HG03135 (cell line): ENCODE measurements around the gene TMEM72.
A peak's percentile ranks its signal among the peaks of the same experiment; 100 is the strongest.
"Not testable (repeated sequence)": the region's sequence is repeated elsewhere in the genome, so short reads cannot be mapped to it uniquely, and the experiment has no call there.

Experiments used
- ATAC-seq: cut with Tn5 transposase; IDR thresholded peaks from one replicate; pipeline ENCODE4 v1.9.1; 2021; ENCODE audit warnings: mild to moderate bottlenecking, moderate library complexity; ENCODE audit not compliant: unreplicated experiment

The TMEM72 gene

GRCh38 chr10:44911081-44911540 lies at the start of gene TMEM72:
Gene TMEM72, plus strand, starts transcription at chr10:44911337. Its CDS starts 176 bp downstream, at chr10:44911513.
- no peak for ATAC-seq

GRCh38 chr10:44862006-44862751 lies 49.0 kb upstream of the TMEM72 start:
- ATAC-seq = no peak

DNA sequence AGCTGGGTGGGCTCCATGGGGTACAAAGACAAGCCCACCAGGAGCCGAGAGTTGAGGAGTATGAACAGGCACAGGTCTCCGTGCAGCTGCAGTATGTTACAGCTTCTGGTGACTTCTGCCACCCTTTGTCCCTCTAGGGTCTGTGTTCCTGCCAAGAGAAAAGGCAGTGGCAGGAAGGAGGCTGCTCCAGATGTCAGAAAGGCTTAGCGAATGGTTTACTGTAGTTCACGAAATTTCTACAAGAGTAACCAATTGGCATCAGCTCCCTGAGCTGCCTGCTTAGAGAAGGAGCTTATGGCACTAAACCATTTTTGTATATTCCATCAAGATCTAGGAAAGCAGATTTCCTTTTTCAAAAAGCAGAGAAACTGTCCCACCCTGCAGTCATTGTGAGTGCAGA lies 48.2 kb upstream of the TMEM72 start:
- no peak for ATAC-seq

- ATAC-seq = no peak
Observed at GRCh38 chr10:44863344-44864047, 47.6 kb upstream of the TMEM72 start.

DNA sequence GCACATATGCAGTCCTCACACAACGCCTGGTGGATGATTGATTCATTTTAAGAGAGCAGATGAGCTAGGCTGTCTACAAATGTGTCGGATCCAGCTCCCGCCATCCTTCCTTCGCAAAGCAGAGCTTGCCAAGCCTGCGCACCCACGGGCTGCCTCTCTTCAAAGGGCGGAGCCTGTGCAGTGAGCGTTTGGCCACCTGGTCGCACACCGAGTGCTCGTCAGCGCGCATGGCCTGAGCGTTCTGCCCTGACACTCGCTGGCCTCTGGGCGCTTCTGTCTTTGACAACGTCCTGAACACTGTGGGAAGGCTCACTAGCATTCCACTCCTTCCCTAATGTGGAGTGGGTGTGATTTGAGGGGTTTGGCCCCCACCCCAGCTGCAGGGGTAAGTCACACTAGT lies 47.1 kb upstream of the TMEM72 start:
- ATAC-seq = no peak

DNA sequence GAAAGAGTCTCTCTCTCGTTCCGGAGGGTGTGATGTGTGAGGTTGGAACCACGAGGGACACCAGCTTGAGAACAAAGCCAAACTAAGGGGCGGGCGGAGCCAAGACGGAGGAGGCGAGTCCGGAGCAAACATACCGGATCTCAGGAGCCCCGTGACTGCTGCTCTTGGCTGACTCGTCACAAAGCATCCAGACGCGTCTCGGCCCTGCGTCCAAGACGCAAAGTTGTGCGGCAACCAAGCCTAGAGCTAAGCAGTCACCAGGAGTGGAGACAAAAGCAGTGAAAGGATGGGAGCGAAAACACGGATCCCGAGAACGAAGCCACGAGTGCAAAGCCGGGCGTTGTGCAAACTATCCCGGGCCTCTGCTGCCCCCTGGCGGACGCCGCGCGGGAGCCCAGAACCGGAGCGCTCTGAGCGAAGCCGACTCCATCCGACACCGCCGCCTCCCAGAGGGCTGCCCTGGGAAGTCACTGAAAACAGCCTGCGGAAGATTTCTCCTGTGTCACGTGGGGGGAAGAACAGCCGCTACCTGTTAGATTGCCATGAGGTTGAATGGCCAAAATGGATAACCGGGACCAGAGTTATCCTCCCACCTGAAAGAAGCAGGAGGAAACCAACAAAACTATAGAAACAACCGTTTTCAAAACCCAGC lies 46.4 kb upstream of the TMEM72 start:
- peak; percentile 90 for ATAC-seq

GRCh38 chr10:44865289-44865671 lies 45.9 kb upstream of the TMEM72 start:
- no peak for ATAC-seq

DNA sequence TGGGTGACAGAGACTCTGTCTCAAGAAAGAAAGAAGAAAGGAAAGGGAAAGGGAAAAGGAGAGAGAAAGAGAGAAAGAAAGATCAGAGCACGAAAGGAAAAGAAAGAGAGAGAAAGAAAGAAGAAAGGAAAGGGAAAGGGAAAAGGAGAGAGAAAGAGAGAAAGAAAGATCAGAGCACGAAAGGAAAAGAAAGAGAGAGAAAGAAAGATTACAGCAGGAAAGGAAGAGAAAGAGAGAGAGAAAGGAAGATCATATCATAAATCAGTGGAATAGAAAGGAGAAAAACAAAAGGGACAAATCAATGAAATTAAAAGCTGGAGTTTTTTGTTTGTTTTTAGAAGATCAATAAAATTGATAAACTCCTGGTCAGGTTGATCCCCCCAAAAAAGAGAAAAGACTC lies 44.8 kb upstream of the TMEM72 start:
- ATAC-seq = not testable (repeated sequence)

DNA sequence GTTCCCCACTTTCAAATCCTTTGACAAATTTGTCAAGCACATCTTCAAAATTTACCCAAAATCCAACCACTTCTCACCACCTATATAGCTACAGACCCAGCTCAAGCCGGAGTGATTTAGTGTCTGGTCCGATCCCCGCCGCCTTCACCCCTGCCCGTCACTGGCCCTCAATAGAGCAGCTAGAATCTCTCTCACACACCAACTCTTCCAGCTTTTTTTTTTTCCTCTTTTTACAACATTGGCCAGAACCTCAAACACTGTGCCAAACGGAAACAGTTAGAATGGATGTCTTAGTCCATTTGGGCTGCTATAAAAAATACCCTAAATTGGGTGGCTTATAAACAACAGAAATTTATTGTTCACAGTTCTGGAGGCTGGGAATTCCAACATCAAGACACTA lies 41.1 kb upstream of the TMEM72 start:
- no peak for ATAC-seq

DNA sequence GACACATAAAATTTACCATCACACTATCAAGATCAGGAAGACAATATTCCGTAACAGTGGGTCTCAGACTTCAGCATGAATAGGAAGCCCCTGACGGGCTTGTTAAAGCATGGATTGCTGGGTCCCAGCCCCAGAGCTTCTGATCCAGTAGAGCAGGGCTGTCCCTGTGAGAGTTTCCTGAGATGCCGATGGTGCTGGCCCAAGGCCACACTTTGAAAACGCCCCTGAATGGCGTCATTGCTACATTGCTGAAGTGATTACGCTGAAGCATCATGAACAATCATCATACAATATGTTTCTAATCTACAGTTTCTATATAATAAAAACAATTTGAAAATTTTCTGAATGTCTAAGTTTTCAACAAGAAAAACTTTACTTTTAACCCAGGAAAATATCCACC lies 38.0 kb upstream of the TMEM72 start:
- no peak for ATAC-seq

DNA sequence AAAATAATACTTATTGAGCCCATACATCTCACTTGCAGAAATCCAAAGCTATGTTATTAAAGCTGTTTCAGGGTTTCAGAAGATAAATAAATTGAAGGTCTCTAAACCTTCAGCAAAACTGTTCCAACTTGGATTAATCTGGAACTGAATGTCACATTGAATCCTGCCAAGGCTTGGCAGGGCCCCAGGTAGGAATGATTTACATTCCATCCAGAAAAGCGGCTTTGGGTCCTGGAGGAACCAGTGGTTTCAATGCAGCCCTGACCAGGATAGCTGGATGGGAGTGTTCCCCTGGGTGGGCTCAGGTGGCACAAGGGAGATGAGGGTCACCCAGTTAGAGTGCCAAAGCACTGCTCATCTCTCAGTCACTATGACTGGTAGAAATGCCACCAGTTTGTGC lies 37.0 kb upstream of the TMEM72 start:
- no peak for ATAC-seq

GRCh38 chr10:44878706-44879530 lies 32.2 kb upstream of the TMEM72 start:
- peak; percentile 64 for ATAC-seq

DNA sequence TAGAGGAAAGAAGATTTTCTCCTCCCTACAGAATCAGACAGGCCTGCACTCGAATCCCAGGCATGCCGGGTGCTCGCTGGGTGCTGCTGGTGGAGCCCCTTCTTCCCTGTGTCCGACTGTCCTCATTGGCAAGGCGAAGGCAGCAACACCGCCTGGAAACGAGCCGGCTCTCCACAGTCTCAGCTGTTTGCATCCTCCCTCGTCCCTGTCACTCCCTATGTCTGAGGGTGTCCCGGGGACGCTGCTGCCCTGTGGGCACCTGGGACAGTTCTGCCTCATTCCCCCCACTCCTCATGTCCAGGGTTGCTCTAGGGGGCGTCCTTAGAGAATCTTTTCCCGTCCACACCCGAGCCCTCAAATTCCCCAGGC lies 31.6 kb upstream of the TMEM72 start:
- no peak for ATAC-seq

DNA sequence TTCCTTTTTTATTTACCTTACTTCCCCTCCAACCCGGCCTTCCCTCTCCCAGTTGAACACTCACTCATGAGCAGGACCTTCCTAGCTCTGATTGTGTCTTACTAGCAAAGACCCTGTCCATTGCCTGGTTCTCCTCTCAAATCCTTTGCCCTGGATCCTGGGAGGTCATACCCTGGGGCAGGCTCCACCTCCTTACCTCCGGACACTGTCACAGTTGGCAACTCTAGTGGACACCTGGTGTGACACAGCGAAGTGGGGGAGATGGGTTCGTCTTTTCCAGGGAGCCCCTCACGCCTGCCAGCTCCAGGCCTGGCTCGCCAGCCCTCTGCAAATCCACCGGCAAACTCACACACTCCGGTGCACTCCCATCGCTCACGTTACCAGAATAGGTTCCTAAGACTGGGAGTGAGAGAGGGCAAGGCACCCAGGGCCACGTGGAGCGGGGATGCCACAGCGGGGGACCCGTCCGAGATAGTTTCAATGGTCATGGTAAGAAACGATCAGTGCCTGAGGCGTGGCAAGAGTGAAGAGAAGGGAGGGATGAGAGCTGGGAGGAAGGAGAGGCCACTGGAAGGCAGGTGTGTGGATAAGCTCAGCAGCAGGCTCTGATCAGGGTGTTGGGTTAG lies 30.9 kb upstream of the TMEM72 start:
- ATAC-seq = no peak

DNA sequence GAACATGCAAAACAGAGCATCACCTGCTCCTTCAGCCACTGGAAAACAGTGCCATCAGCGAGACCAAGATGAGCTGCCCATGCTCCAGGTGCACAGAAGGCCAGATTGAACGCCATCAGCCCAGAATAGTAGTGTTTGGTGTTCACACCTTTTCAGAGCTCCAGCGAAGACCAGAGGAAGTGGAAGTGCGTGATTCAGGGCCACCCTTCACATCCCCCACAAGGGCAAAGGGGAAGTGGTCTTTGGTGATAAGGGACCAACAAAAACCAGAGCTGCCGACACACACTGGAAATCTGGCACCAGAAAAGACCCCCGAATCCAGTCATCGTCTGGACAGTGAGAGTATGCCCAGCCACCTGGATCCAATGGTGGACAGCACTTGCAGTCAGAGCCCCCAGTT lies 29.5 kb upstream of the TMEM72 start:
- no peak for ATAC-seq

- ATAC-seq = no peak
Observed at GRCh38 chr10:44882166-44882720, 28.9 kb upstream of the TMEM72 start.

DNA sequence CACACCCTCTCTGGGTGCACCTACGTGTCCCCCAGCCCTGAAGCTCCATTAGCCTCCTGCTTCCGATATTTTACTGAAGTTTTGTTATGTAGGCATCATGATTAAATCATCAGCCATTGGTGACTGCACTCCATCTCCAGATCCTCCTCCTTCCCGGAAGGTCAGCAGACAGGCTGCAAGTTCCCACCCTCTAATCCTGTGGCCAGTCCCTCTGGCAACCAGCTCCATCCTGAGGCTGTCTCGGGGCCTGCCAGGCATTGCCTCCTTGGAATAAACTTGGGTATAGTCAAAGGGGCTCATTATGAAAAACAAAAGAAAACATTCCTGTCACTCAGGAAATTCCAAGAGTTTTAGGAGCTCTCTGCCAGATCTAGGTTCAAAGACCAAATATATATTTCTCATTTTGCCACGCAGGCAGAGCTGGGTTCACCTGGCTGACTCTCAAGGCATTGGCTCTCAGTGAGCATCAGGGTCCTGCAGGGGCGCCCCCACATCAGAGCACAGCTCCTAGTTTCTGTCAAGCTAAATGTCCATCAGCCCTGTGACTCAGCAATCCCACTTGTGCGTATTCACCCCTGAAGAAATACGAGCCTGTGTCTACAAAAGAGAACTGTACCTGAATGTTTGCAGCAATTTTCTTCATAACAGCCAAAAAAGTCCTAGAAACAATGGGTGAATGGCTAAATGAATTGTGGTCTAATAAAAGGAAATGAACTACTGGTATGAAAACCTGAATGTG lies 27.4 kb upstream of the TMEM72 start:
- no peak for ATAC-seq

DNA sequence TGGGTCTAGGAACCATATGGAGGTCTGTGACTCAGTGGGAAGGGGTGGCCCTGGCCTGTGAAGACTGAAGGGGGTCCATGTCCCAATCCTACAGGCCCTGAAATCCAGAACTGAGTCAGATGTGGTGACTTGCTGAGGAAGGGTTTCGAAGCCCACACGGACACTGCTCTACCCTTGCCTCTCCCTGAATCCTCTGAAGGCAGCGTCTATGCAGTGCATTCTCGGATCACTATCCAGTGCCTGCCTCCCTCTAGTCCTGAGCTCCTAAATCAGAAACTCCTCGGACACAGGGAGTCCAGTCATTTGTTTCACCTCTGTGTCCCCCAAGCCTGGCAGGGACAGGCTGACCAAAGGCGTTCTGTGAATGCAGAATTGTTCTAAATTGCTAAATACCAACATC lies 25.4 kb upstream of the TMEM72 start:
- ATAC-seq = no peak

- ATAC-seq = no peak
Observed at GRCh38 chr10:44886966-44887365, 24.2 kb upstream of the TMEM72 start.

DNA sequence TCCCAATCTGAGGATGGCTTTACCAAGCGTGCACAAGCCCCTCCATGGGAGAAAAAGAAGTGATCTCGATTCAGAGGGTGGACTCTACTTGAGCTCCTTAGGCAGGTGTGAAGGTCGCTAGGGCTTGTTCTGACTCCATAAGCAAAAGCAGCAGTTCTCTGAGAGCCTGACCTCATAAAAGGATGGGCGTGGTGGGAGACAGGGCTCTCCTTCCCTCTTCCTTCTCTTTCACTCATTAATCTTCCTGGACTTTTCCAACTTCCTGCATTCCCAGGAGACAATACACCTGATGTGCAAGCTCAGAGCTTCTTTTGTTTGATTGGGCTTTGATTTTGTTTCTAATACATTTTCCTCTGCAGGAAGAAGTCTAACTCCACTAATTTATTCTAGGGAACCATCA lies 22.3 kb upstream of the TMEM72 start:
- ATAC-seq = no peak
